DMS114 treated with DMSO at 0.1 percent for 48 hours (cell line): Measurements from ENCODE around the gene MED20.
"Not testable (repeated sequence)": the region's sequence is repeated elsewhere in the genome, so short reads cannot be mapped to it uniquely, and the experiment has no call there.

ENCODE experiments used
- DNase-seq: peaks from one replicate; lab custom pipeline; 2025; ENCODE audit not compliant: unreplicated experiment; lab: John Stamatoyannopoulos, UW

Gene MED20, protein sequence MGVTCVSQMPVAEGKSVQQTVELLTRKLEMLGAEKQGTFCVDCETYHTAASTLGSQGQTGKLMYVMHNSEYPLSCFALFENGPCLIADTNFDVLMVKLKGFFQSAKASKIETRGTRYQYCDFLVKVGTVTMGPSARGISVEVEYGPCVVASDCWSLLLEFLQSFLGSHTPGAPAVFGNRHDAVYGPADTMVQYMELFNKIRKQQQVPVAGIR

DNA sequence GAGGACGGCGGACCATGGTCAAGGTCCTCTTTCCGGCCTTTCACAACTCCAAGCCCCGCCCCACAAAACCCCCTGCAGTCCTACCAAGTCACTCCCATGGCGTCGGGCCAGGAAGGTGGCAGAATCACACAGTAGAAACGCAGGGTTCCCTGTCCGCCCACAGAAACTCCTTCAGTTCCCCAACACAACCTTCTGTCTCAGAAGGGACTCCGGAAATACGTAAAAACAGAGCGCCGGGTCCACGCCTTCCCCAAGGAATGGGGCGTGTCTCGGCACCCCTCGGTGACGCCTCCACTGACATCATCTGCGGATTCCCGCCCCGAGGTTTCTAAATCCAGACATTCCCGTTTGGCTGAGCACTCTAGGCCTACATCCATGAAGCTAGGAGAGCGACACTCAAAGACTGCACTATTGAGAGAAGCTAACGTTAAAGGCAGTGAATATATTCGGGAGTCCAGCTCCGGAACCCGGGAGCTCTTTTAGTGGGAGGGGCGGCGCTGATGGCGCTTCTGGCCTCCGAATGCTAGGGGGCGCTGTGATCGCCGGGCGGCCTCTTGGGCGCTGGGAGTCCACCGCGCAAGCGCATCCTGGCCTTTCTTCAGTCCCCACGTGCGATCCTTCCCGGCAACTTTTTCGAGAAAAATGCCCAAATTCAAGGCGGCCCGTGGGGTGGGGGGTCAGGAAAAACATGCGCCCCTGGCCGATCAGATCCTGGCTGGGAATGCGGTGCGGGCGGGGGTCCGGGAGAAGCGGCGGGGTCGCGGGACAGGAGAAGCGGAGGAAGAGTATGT lies at the start of gene MED20, which contains the start of gene BYSL:
Gene MED20 (minus strand): TSS at position 219 of the 791 bp plus-strand sequence. CDS start 121 bp downstream, at position 98.
Gene BYSL (plus strand): TSS at position 579 of the 791 bp plus-strand sequence. CDS start 64 bp downstream, at position 643.
- DNase-seq: peak; percentile 94

DNA sequence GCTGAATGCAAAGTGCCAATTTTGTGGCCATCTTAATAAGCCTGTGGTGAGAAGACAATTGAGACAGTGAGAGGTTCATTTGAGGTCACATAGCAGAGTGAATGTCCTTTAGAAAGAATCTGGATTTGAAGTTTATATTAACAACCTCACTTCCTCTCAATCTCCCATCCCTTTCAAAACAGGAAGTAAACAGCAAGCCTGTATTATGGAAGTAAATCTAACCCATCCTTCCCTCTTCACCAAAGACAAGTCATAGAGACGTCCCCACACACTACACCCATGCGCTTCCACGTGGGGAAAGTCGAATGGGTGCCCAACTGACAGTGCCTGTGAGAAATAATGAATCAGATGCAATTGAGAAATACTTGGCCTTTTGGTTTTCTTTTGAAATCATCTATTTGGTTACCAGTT lies 49.5 kb upstream of the MED20 start:
- no peak for DNase-seq

DNA sequence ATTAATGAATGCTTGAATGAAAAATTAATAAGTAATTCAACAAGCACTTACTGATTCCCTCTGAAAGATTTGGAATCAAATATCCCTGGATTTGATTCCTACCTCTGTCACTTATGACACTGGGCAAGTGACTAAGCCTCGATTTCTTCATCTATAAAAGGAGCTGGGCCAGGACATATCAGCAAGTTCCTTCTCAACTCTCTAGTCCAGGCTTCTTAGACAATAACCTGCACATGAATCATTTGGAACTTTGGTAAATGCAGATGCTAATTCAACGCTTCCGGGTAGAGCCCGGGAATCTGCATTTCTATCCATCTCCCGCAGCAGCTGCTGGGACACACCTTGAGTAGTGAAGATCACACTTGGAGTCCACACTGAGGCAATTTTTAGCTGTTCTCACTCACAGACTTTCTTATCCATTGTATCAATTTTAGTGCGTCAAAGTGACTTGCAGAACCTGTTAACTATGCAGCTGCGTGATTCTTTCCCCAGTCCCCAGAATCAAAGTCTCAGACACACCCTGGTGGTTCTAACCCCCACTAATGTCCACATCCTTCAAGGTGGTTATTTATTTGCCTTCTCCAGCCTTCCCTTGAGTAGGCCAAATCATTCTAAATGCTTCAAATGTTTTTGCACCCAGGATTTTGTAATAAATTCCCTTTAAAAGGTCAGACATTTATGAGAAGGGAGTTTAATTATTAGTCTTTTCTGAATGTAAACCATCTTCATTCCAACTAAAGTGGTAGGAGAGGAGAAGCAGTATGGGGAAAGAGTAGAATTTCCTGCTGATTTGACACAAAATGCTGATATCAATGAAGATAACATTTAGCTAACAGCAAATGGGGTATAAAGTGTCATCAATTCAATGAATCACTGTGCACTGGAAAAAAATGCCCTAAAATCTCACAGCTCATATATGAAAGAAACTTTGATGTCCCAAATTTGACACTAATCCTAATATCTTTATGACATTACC lies 46.7 kb upstream of the MED20 start:
- DNase-seq: no peak

DNA sequence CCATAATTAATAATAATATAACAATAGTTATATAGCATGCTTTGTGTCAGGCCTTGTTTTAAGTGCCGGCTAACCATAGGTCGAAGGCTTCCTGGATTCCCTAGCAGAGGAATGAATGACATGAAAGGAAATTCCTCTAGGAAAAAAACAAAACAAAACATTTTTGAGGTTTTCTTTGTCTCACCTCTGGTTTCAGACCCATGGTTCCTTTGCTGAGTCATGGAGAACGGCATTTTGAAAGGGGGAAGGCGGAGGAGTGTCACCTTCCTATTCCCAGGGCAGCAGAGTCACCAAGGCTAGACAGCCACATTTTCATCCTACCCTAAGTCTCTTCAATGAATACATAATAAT lies 46.0 kb upstream of the MED20 start:
- DNase-seq: no peak

DNA sequence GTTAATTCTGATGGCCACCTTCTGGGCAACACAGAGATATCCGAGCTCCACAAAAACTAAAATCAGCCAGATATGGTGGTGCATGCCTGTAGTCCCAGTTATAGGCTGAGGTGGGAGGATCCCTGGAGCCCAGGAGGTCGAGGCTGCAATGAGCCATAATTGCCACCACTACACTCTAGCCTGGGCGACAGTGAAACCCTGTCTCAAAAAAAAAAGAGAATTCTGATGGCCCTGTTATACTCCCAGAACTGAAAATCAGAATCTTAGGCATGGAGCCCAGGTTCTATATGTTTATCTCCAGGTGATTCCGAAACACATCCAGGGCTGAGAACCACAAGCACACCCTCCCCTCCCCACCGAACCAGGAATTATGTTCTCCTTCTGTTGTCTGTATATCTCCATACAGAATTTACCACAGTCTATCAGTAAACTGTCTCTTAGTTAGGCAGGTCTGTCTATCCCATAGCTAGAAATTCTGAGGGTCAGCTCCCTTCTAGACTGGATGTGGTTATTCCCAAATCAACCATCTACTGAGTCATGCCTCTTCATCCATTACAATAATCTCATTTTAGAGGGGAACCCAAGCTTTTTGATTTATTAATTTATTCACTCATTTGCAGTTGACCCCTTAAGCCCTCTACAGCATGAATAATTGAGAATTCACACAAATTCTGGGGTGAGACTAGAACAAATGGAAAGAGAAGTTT lies 45.4 kb upstream of the MED20 start:
- no peak for DNase-seq

DNA sequence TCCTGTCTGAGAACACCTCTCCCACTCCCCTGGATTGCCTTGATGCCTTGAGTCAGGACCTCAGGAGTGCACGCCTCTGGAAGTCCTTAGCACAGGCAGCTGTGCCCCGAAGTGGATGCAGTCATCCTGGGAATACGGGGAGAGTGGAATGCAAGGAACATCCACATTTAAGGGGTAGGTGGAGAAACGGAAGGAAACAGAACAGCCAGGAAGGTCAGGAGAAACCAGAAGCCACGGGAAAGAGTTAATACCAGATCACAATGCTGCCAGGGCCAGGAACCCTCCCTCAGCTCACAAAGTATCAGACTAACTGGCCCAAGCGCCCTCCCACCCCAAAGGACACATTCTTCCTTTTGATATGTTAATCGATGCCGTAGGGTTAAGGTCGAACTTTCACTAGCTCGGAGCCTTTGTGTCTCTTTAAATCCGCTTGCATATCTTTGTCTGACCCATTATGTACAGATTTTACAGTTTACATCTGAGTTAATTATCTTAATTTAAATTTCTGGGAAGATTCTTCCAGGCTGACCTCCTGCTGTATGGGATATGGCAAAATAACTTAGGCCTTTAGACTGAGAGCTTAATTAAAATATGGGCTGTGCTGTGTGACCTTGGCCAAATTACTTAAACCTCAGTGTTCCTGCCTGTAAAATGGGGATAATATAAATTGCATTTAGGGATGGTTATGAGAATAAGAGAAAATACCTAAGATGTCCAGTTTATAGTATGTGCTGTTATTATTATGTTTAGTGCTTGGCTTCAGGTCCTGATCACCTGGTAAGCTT lies 44.7 kb upstream of the MED20 start:
- no peak for DNase-seq

DNA sequence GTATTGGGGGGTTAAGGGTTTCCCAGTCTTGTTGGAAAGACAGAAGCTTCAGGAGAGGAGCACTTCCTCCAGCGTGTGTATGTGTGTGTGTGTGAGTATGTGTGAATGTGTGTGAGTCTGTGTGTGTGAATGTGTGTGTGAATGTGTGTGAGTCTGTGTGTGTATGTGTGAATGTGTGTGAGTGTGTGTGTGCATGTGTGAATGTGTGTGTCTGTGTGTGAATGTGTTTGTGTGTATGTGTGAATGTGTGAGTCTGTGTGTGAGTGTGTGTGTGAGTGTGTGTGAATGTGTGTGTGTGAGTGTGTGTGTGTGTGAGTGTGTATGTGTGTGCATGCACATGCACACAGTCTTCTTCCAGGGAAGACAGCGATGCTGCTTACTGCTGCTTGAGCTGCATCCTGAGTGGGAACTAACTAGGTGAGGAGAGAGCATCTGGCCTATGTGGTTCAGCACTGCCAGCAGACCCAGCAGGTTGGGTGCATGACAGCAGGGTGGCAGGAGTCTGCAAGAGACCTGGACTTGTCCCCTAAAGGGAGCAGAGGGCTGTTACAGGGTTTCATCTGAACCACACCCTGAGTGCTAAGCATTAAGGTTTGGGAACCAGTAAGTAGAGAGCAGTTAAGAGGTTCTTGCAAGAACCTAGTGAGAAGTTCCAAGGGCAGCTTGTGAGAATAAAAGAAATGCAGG lies 43.4 kb upstream of the MED20 start:
- DNase-seq: no peak

DNA sequence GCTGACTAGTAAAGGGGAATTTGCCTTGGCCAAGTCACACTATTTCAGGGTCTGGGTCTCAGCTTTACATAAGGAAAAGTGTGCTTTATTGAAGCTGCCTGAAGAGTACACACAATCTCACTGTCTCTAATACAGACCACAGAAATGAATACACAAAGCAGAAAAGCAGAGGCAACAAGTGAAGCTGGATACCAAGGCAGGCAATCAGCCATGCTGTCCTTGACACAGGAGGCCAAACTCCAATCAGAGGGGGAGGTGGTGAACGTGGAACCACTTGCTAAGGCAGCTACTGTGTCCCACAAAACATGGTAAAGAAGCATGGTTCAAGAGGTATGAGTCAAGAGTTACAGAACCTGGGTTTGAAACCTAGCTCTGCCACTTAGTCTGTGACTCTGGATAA lies 42.4 kb upstream of the MED20 start:
- DNase-seq: no peak

DNA sequence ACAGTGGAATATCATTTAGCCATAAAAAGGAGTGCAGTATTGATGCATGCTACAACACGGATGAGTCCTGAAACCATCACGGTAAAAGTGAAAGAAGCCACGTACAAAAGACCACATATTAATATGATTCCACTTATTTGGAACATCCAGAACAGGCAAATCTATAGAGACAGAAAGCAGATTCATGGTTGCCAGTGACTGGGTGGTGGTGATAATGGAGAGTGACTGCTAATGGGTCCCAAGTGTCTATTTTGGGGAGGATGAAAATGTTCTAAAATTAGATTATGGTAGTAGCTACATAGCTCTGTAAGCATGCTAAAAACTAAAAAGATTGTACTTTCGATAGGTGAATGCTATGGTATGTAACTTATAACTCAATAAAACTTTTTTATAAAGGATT lies 39.1 kb upstream of the MED20 start:
- DNase-seq: no peak

DNA sequence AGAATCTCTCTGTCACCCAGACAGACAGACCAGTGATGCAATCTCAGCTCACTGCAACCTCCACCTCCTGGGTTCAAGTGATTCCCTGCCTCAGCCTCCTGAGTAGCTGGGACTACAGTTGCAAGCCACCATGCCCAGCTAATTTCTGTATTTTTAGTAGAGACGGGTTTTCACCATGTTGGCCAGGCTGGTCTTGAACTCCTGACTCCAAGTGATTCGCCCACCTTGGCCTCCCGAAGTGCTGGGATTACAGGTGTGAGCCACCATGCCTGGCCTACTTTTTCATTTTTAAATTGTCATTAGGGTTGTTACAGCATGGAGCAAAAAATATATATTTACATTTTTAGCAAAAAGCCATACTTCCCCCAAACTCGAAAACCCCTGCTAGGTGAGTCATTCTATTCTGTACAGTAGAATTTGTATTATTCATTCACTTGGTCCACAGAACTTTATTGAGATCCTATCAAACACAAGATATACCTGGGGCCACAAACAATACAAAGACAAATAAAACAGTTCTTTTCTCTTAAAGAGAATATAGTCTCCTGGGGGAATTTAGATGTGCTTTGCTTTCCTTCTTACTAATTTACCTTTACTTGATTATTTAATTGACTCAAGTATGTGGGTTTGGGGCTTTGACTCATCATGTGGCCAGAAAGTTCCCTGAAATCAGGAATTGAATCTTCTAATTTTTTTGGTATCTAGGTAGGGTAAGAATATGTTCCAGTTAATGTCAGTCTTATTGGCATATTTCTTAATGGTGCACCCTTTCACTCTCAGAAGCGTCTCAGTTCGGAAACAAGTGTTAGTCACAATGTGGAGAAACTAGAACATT lies 37.3 kb upstream of the MED20 start:
- DNase-seq: no peak

DNA sequence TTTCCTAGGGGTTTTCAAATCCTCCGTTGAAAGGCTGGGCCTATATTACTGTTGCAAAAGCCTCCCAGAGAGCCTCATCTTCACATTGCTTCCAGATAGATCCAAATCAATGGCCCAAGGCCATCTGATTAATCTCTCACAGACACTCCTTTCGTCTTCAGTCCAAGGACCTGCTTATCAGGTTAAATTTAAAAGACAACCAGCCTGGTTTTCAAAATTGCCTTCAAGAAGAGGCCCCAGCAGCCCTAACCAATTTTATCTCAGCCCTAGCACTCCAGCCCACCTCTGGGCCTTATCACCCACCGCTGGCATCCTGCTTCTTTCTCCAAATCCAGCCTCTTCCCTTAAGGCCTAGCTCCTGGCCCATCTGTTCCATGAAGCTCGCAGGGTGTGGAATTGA lies 36.2 kb upstream of the MED20 start:
- no peak for DNase-seq

DNA sequence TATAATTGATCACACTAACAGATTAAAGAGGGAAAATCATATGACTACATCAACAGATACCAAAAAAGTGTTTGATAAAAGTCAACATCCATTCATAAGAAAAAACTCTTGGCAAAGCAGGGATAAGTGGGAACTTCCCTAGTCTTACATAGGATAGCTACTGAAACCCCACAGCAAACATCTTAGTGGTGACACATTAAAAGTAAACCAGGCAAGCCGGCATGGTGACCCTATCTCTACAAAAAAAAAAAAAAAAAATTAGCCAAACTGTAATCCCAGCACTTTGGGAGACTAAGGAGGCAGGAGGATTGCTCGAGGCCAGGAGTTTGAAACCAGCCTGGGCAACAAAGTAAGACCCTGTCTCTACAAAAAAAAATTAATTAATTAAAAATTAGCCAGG lies 34.5 kb upstream of the MED20 start:
- no peak for DNase-seq

DNA sequence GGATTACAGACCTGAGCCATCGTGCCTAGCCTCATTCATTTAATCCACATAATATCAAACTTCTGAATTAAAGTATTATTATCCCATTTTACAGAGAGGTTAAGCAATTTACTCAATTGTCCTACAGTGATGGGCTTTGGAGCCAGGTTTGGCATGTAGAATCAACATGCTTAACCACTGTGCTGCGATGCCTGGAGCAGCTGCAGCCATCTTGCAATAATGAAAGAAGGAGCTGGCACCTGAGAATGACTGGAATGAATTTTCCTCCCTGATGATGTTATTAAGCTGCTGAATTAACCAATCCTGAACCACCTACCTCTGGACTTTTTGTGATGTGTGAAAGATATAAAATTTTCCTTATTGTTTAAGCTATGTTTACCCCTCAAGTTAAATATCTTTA lies 33.7 kb upstream of the MED20 start:
- DNase-seq: no peak

DNA sequence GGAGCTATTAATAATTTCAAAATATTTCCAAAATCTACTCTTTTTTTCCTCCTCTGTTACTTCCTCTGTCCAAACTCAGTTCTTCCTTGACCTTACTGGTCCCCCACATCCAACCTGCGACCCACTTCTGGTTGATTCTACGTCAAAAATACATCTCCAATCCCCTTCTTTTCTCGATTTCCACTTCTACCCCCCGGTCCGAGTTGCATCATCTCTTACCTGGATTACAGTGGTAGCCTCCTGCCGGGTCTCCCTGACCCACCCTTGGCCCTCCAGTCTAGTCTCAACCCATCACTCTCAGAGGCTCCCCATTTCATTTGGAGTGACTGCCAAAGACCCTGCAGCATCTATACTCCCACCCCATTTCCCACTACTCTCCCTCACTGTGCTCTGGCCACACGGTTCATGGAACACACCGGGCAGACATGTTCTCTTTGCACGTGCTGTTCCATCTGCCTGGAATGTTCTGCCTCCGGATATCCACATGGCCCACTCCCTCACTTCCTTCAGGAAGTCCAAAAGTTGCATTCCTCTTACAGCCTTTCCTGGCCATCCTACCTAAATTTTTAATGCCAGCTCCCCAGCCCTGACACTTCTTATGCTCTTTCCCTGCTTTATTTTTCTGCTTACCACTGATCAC lies 26.8 kb upstream of the MED20 start:
- DNase-seq: no peak

DNA sequence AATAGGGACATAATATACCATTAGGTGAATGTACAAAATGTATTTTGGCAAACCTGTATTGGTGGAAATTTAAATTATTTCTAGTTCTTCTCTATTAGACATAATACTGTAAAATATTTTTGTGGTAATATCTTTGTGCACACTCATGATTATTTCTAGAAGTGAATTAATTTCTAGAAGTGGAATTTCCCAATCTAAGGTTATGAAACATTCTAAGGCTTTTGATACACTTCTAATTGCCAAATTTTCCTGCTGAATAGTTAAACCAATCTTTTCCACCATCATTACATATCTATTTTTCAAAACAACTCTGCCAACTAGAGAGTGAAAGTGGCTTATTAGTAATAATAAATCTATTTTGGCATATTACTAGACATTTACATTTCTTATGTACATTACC lies 22.5 kb upstream of the MED20 start:
- no peak for DNase-seq

DNA sequence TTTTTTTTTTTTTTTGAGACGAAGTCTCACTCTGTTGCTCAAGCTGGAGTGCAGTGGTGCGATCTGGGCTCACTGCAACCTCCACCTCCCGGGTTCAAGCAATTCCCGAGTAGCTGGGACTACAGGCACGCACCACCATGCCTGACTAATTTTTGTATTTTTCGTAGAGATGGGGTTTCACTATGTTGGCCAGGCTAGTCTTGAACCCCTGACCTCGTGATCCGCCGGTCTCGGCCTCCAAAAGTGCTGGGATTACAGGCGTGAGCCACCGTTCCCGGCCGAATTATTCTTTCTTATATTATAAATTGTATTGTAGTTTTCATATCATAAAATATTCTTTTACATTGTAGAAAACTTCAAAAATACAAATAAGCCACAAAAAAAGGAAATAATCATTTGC lies 21.9 kb upstream of the MED20 start:
- not testable (repeated sequence) for DNase-seq

DNA sequence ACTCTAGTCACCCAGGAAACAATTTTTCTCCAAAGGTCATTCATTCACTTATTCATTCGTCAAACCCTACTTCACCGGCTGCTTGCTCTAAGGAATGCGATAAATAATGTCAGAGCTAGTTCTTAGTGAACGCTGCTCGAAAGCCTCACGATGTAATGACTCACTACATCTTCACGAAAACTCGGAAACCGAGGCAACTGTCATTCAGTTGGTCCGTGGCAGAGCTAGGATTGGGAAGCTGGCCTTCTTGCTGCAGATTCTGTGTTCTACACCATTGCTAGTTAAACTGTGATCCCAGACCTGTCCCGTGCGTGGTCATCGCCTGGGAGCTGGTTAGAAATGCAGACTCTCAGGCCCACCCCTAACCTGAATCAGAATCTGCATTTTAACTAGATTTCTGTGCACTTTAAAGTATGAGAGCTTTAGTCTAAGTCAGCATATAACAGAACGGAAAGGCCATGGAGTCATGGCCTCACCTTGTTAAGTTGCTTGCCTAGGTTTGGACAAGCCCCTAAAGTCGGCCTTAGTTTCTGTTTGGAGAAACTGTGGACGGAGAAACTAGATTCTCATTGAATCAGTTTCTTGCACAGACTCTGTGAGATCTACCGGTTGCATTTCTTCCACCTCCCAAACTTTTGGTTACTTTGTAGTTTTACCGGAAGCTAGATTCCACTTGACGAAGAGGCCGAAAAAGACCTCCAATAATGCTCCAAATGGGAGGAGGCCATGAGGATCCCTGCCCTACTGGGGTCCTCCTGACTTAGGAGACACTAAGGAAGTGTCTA lies 21.3 kb upstream of the MED20 start:
- DNase-seq: no peak
